HCT116 (cell line): ENCODE measurements around the gene HAUS1. TPM values are rescaled to one million over a fixed set of nuclear protein-coding genes. Genes with fewer than 3 reads are reported as not detected.

ENCODE experiments used
- ATAC-seq: fragments of 200-7000 bp; cut with Tn5 transposase; 2 replicates; pipeline ENCODE4 v1.9.1; 2020; ENCODE audit warnings: mild to moderate bottlenecking, moderate library complexity
- BruUV-seq: library from RNA; stranded (reverse); fragments of 400-500 nt; replicated peaks from 2 replicates; lab custom pipeline; 2021; lab: Mats Ljungman, UMichigan
- CTCF ChIA-PET: fragments of 300-600 bp; sonication (Branson Sonifier 250); formaldehyde crosslinking; loops from one replicate; lab custom pipeline; 2021; ENCODE audit warnings: antibody characterized with exemption; lab: Charles Lee
- POLR2A ChIA-PET: fragments of 300-600, 350-600 bp; sonication (Branson Sonifier 250); formaldehyde crosslinking; loops from one replicate; lab custom pipeline; 2021; ENCODE audit warnings: antibody characterized with exemption; lab: Charles Lee
- RAD21 ChIA-PET, 2 experiments: fragments of 300-600 bp; sonication (Branson Sonifier 250); formaldehyde crosslinking; loops; one replicate each; lab custom pipeline; 2023; ENCODE audit warnings: low total read pairs in 2 of 2; ENCODE audit not compliant: uncharacterized antibody in 2 of 2, unreplicated experiment in 2 of 2, low non-redundant PET in 1 of 2; lab: Charles Lee
- DNase-seq: peaks from one replicate; pipeline ENCODE4 v3.0.0-alpha.2; 2010; ENCODE audit warnings: low read depth, low spot score
- H2AFZ ChIP-seq: fragments of 200-600 bp; shearing (Covaris generic), sonication (generic); 2 replicates; pipeline ENCODE4 v1.6.1; 2017; ENCODE audit warnings: low read depth, mixed run types, mixed read lengths, antibody characterized with exemption, low read length; ENCODE audit not compliant: poor library complexity, severe bottlenecking
- H3K27ac ChIP-seq: 2 replicates; pipeline ENCODE4 v1.5.1; 2012; ENCODE audit warnings: low read depth, low read length
- H3K27me3 ChIP-seq: fragments of 200-600 bp; sonication (generic); 2 replicates; pipeline ENCODE4 v1.6.1; 2016; ENCODE audit warnings: mixed run types, low read length, mixed read lengths; ENCODE audit not compliant: insufficient read depth
- H3K36me3 ChIP-seq, 2 experiments: fragments of 200-500 bp in 1 of 2; fragments of 200-600 bp in 1 of 2; sonication (Bioruptor generic) in 1 of 2; sonication (generic) in 1 of 2; 2 replicates each; pipeline versions ENCODE4 v1.5.1 to v1.6.1; 2014 to 2016; ENCODE audit warnings: low read length in 2 of 2, inconsistent platforms in 1 of 2, mixed read lengths in 1 of 2, mixed run types in 1 of 2; ENCODE audit not compliant: insufficient read depth in 2 of 2, control insufficient read depth in 1 of 2
- H3K4me1 ChIP-seq, 2 experiments: fragments of 200-600 bp in 1 of 2; sonication (generic) in 1 of 2; 2 replicates each; pipeline versions ENCODE4 v1.5.1 to v1.6.1; 2012 to 2017; ENCODE audit warnings: low read length in 2 of 2, inconsistent platforms in 1 of 2, mild to moderate bottlenecking in 1 of 2, mixed read lengths in 1 of 2, mixed run types in 1 of 2, moderate library complexity in 1 of 2; ENCODE audit not compliant: insufficient read depth in 2 of 2, control insufficient read depth in 1 of 2
- H3K4me2 ChIP-seq: fragments of 200-600 bp; sonication (generic); 2 replicates; pipeline ENCODE4 v1.6.1; 2017; ENCODE audit warnings: mixed run types, low read length, mixed read lengths
- H3K4me3 ChIP-seq, 2 experiments: fragments of 200-600 bp in 1 of 2; sonication (generic) in 1 of 2; replicated peaks in 1 of 2; 2 replicates each; pipeline ENCODE4 v1.5.1; 2011 to 2016; ENCODE audit warnings: low read length in 2 of 2, control low read depth in 1 of 2, low read depth in 1 of 2, mild to moderate bottlenecking in 1 of 2, mixed read lengths in 1 of 2, mixed run types in 1 of 2
- H3K79me2 ChIP-seq: fragments of 200-600 bp; sonication (generic); 2 replicates; pipeline ENCODE4 v1.6.1; 2017; ENCODE audit warnings: mild to moderate bottlenecking, mixed run types, low read length, moderate library complexity, mixed read lengths; ENCODE audit not compliant: insufficient read depth
- H3K9ac ChIP-seq: fragments of 200-600 bp; sonication (generic); 2 replicates; pipeline ENCODE4 v1.6.1; 2016; ENCODE audit warnings: low read length, mixed read lengths
- H3K9me2 ChIP-seq: fragments of 200-600 bp; sonication (generic), shearing (Covaris generic); 2 replicates; pipeline ENCODE4 v1.6.1; 2017; ENCODE audit warnings: mixed run types, mild to moderate bottlenecking, moderate library complexity; ENCODE audit not compliant: insufficient read depth
- H3K9me3 ChIP-seq, 2 experiments: fragments of 200-500 bp in 1 of 2; fragments of 200-600 bp in 1 of 2; sonication (Bioruptor generic) in 1 of 2; sonication (generic) in 1 of 2; 2 replicates each; pipeline ENCODE4 v1.6.1; 2014 to 2017; ENCODE audit warnings: low read length in 2 of 2, mixed read lengths in 2 of 2, inconsistent platforms in 1 of 2, low read depth in 1 of 2, mild to moderate bottlenecking in 1 of 2, mixed run types in 1 of 2, moderate library complexity in 1 of 2; ENCODE audit not compliant: control insufficient read depth in 1 of 2, insufficient read depth in 1 of 2
- H4K20me1 ChIP-seq: fragments of 200-600 bp; sonication (generic), shearing (Covaris generic); 2 replicates; pipeline ENCODE4 v1.6.1; 2017; ENCODE audit warnings: mixed run types, mild to moderate bottlenecking, moderate library complexity; ENCODE audit not compliant: insufficient read depth
- CEBPB ChIP-seq: IDR thresholded peaks from 2 replicates; pipeline ENCODE4 v1.6.1; 2012; ENCODE audit warnings: low read depth
- FOSL1 ChIP-seq: IDR thresholded peaks from 2 replicates; pipeline ENCODE4 v1.6.1; 2012; ENCODE audit warnings: low read depth
- JUND ChIP-seq: IDR thresholded peaks from 2 replicates; pipeline ENCODE4 v1.6.1; 2012
- POLR2A ChIP-seq: IDR thresholded peaks from 2 replicates; pipeline ENCODE4 v1.7.0; 2011; ENCODE audit warnings: borderline replicate concordance; ENCODE audit not compliant: insufficient read depth, insufficient read length; ENCODE audit errors: extremely low read depth
- SIN3A ChIP-seq: IDR thresholded peaks from 2 replicates; pipeline ENCODE4 v1.6.1; 2012; ENCODE audit warnings: low read depth
- SRF ChIP-seq: IDR thresholded peaks from 2 replicates; pipeline ENCODE4 v1.6.1; 2012; ENCODE audit warnings: low read depth
- TCF7L2 ChIP-seq: IDR thresholded peaks from 2 replicates; pipeline ENCODE4 v1.7.0; 2011; ENCODE audit warnings: borderline replicate concordance, inconsistent platforms; ENCODE audit not compliant: insufficient read depth, insufficient read length; ENCODE audit errors: extremely low read depth
- ZNF274 ChIP-seq: fragments of 200-500 bp; sonication (Bioruptor generic); IDR thresholded peaks from 2 replicates; pipeline ENCODE4 v1.6.1; 2014; ENCODE audit warnings: mild to moderate bottlenecking, low read depth, low read length, inconsistent platforms
- intact Hi-C: fragments of 100-400 bp; cut with micrococcal nuclease; formaldehyde crosslinking; loops from 2 replicates; pipeline ENCODE4 v1.10.0; 2022
- total RNA-seq: library from RNA; stranded (reverse); gene quantifications from one replicate; pipeline ENCODE4 v1.2.1, GENCODE V29; 2021; ENCODE audit not compliant: unreplicated experiment
- TF ChIP-seq, protein P1 (sequence below): IDR thresholded peaks from 2 replicates; pipeline ENCODE4 v1.6.1; 2012
- TF ChIP-seq, protein P2 (sequence below): IDR thresholded peaks from 2 replicates; pipeline ENCODE4 v1.6.1; 2011; ENCODE audit warnings: mild to moderate bottlenecking, low read length, moderate library complexity; ENCODE audit not compliant: insufficient replicate concordance; ENCODE audit errors: extremely low read depth

HAUS1 gene
- total RNA-seq, 1 experiment from 2014 or later = 46.2 TPM

- Histone ChIP-seq H2AFZ (no peak overlapping the region), H3K4me3 (no peak overlapping the region), H3K9ac (no peak overlapping the region), H3K4me1 (no peaks in the 10 kb centered on the region), H3K27ac (no peak overlapping the region), H3K27me3 (no peaks in the 10 kb centered on the region), H3K9me2 (no peaks in the 10 kb centered on the region), H3K79me2 (peaks cover 9% of the 10 kb centered on the region; the same call in 1 of the 2 replicates), H3K4me2 (no peak overlapping the region), H4K20me1 (0 out of 2 replicates have a peak, but pooled peaks cover 11% of the 10 kb centered on the region), H3K36me3 (peaks cover 26 to 38% of the 10 kb centered on the region in 2 experiments), H3K9me3 (no peaks in the 10 kb centered on the region)
- TF ChIP-seq CEBPB = no peak
- no peak for TF ChIP-seq SRF
- no peak for TF ChIP-seq POLR2A
- no peak for TF ChIP-seq TCF7L2
- no TSS peak for BruUV-seq
- ATAC-seq (no peak), DNase-seq (no peak)
- CTCF ChIA-PET = no interaction called here
- RAD21 ChIA-PET = interaction anchor here in 1 of 2 experiments (0.6 kb wide), 1 partner anchor 104 kb away, joined by 10 read pairs; no protein-coding TSS in a partner anchor
- POLR2A ChIA-PET = no interaction called here
- intact Hi-C loops = no loop called here
Measured at GRCh38 chr18:46079336-46079735, 24.8 kb upstream of the HAUS1 start.

DNA sequence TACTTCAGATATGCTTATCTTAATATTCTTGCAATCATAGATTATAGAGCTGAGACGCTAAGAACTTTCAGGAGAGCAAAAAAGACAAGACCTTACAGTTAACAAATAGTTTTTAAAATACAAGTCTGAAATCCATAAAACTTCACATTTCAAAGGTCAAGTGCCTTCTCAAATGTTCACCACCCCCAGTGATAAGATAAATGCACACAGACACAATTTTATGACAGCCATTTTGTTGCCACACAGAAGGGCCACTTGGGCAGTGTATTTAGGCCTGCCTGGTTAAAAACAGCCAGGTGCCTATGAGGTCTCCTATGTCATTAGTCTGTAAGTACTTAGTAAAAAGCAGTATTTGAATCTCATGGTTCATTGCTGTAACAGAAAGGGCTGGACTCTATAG, 24.0 kb upstream of the HAUS1 start:
- H4K20me1 ChIP-seq = 0 out of 2 replicates have a peak, but pooled peaks cover 11% of the 10 kb centered on the region
- CTCF ChIA-PET = no interaction called here
- no peak overlapping the region for H3K4me2 ChIP-seq
- no peaks in the 10 kb centered on the region for H3K9me2 ChIP-seq
- no peaks in the 10 kb centered on the region for H3K4me1 ChIP-seq
- H3K9ac ChIP-seq = no peak overlapping the region
- ATAC-seq (no peak), DNase-seq (no peak)
- H3K27me3 ChIP-seq = no peaks in the 10 kb centered on the region
- no peak overlapping the region for H3K27ac ChIP-seq
- no peaks in the 10 kb centered on the region for H3K9me3 ChIP-seq
- H3K36me3 ChIP-seq = peaks cover 35 to 47% of the 10 kb centered on the region in 2 experiments
- POLR2A ChIA-PET = no interaction called here
- intact Hi-C loops = no loop called here
- no peak overlapping the region for H2AFZ ChIP-seq
- peaks cover 13% of the 10 kb centered on the region; the same call in 1 of the 2 replicates for H3K79me2 ChIP-seq
- no TSS peak for BruUV-seq
- RAD21 ChIA-PET = interaction anchor here in 1 of 2 experiments (0.6 kb wide), 1 partner anchor 105 kb away, joined by 10 read pairs; no protein-coding TSS in a partner anchor
- no peak for TF ChIP-seq FOSL1
- TF ChIP-seq TCF7L2 = no peak
- no peak for TF ChIP-seq JUND
- no peak for TF ChIP-seq ZNF274
- TF ChIP-seq SIN3A = no peak
- TF ChIP-seq, protein P1, sequence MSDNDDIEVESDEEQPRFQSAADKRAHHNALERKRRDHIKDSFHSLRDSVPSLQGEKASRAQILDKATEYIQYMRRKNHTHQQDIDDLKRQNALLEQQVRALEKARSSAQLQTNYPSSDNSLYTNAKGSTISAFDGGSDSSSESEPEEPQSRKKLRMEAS = no peak
- TF ChIP-seq SRF = no peak
- TF ChIP-seq, protein P2, sequence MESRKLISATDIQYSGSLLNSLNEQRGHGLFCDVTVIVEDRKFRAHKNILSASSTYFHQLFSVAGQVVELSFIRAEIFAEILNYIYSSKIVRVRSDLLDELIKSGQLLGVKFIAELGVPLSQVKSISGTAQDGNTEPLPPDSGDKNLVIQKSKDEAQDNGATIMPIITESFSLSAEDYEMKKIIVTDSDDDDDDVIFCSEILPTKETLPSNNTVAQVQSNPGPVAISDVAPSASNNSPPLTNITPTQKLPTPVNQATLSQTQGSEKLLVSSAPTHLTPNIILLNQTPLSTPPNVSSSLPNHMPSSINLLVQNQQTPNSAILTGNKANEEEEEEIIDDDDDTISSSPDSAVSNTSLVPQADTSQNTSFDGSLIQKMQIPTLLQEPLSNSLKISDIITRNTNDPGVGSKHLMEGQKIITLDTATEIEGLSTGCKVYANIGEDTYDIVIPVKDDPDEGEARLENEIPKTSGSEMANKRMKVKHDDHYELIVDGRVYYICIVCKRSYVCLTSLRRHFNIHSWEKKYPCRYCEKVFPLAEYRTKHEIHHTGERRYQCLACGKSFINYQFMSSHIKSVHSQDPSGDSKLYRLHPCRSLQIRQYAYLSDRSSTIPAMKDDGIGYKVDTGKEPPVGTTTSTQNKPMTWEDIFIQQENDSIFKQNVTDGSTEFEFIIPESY = no peak
- H3K4me3 ChIP-seq = no peak overlapping the region
